Adrenal gland (tissue), 12 donors: Measurements from ENCODE around the gene TMEM120B. TPM values are rescaled to one million over a fixed set of nuclear protein-coding genes. Genes with fewer than 3 reads are reported as not detected.

Experiments used
- DNase-seq, 7 donors: peaks; one replicate each; pipeline ENCODE4 v3.0.0-alpha.2; 2019 to 2020
- H3K27ac ChIP-seq, 5 donors: fragments of 200-600 bp; sonication (generic) in 4 of 5; 1 replicate in 3 of 5; 2 replicates in 2 of 5; pipeline versions ENCODE4 v1.5.1 to v1.8.0; 2016 to 2020; ENCODE audit warnings: mild to moderate bottlenecking in 1 of 5
- H3K27me3 ChIP-seq: fragments of 200-600 bp; 2 replicates; pipeline ENCODE4 v1.8.0; 2021
- H3K36me3 ChIP-seq, 2 donors: fragments of 200-600 bp; replicated peaks in 1 of 2; 1 replicate in 1 of 2; 2 replicates in 1 of 2; pipeline versions ENCODE4 v1.5.1 to v1.8.0; 2018 to 2022
- H3K4me1 ChIP-seq, 2 donors: fragments of 200-600 bp; replicated peaks in 1 of 2; 1 replicate in 1 of 2; 2 replicates in 1 of 2; pipeline versions ENCODE4 v1.5.1 to v1.8.0; 2018 to 2021
- H3K4me3 ChIP-seq, 4 donors: fragments of 200-600 bp; sonication (generic) in 3 of 4; one replicate each; pipeline ENCODE4 v1.5.1; 2016 to 2018
- H3K9me3 ChIP-seq, 3 donors: fragments of 200-600 bp; sonication (generic) in 1 of 3; replicated peaks in 1 of 3; 1 replicate in 2 of 3; 2 replicates in 1 of 3; pipeline versions ENCODE4 v1.5.1 to v1.8.0; 2016 to 2021
- POLR2A ChIP-seq, 2 donors: fragments of 450-650 bp; IDR thresholded peaks; one replicate each; pipeline ENCODE4 v1.6.1; 2017; ENCODE audit warnings: antibody characterized with exemption in 2 of 2, mild to moderate bottlenecking in 2 of 2, moderate library complexity in 1 of 2
- WGBS, 4 donors: extraction: QIAGEN DNeasy Blood & Tissue Kit in 2 of 4; methylation state at CpG; one replicate each; pipeline versions ENCODE4 v1.1.5 to v1.1.7; 2013 to 2017; 5-methylcytosine and 5-hydroxymethylcytosine counted together
- intact Hi-C, 2 donors: fragments of 100-400 bp; cut with DNase I; formaldehyde crosslinking; loops; one replicate each; pipeline versions ENCODE4 v1.14.1 to v1.15.0; 2022 to 2023
- polyA plus RNA-seq, 3 donors: library from polyadenylated mRNA; stranded (reverse); fragments of 200-250 nt in 2 of 3; fragments of 350-450 nt in 1 of 3; fragmentation: Illumina TruSeq in 1 of 3; extraction: RNeasy Lipid Tissue Mini Kit (QIAGEN cat#74804) in 1 of 3; gene quantifications; one replicate each; pipeline ENCODE4 v1.2.3, GENCODE V29; 2013 to 2014
- total RNA-seq, 9 donors: library from RNA; depleted of rRNA in 4 of 9; stranded (reverse); fragments of >200 nt in 4 of 9; fragments of 120-200 nt in 1 of 9; fragmentation: NEBNext Ultra II Directional in 1 of 9; extraction: Animal tissue kit (Norgen Biotek cat#: 25700) in 1 of 9; gene quantifications; one replicate each; pipeline versions ENCODE4 v1.1.0 to v1.2.4, GENCODE V29; 2013 to 2023
- TF ChIP-seq, protein P1 (sequence below), 6 experiments: fragments of 450-650 bp in 4 of 6; fragments of 200-600 bp in 2 of 6; sonication (generic) in 1 of 6; IDR thresholded peaks; 1 replicate in 5 of 6; 2 replicates in 1 of 6; pipeline versions ENCODE4 v1.5.1 to v1.8.0; 2016 to 2021; ENCODE audit warnings: antibody characterized with exemption in 6 of 6, mild to moderate bottlenecking in 2 of 6, moderate library complexity in 1 of 6
- donor health status: healthy with polysubstance abuse.
- donor health status: Bipolar disorder and iron deficiency.
- donor health status: DM: yes; HTN: yes; CAD: no.
- donor health status: DM: no; HTN: no; CAD: no.
- donor health status: DM: no; HTN: no; CAD: no.
- donor health status: DM: yes; HTN: yes; CAD: no.

Gene TMEM120B
- total and polyA plus RNA-seq, 12 donors: 4.6 to 19.7 (median 8.7) TPM

DNA sequence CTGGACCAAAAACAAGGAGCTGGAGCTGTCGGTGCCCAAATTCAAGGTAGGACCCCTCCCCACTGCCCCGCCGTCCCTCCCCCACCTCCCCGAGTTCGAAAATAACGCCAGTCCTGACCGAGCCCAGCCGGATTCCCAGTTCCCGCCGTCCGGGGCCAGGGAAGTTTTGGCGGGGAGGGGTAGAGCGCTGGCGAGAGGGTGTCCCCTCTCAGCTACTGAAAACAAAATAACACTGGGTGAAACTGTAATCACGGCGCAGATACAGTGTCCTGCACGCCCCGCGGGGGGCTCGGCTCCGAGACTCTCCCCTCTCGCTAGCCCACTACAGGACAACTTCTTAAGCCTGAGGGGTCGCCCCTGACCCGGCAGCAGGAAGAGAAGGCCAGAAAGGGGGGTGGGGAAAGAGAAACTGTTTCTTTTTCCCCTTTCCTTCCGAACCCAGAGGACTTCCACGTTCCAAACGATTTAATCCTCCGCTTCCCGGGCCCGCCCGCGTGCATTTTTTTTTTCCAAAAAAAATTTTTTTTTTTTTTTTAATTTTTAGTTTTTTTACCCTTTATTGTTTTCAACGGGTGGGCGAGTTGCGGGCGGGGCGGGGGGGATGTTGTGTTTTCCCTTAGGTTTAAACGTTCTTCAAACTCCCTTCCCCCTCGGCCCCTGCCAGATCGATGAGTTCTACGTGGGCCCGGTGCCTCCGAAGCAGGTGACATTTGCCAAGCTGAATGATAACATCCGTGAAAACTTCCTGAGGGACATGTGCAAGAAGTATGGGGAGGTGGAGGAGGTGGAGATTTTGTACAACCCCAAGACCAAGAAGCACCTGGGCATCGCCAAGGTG, 92.8 kb downstream of the TMEM120B start:
- H3K36me3 ChIP-seq: peaks cover 0 to 34% of the 10 kb centered on the region in 2 donors
- H3K4me3 ChIP-seq: peak overlapping the region in 2 of 4 donors; percentile 68 to 92
- TF ChIP-seq POLR2A (IDR thresholded peaks at IDR 0.05): no peak
- TF ChIP-seq, protein P1, sequence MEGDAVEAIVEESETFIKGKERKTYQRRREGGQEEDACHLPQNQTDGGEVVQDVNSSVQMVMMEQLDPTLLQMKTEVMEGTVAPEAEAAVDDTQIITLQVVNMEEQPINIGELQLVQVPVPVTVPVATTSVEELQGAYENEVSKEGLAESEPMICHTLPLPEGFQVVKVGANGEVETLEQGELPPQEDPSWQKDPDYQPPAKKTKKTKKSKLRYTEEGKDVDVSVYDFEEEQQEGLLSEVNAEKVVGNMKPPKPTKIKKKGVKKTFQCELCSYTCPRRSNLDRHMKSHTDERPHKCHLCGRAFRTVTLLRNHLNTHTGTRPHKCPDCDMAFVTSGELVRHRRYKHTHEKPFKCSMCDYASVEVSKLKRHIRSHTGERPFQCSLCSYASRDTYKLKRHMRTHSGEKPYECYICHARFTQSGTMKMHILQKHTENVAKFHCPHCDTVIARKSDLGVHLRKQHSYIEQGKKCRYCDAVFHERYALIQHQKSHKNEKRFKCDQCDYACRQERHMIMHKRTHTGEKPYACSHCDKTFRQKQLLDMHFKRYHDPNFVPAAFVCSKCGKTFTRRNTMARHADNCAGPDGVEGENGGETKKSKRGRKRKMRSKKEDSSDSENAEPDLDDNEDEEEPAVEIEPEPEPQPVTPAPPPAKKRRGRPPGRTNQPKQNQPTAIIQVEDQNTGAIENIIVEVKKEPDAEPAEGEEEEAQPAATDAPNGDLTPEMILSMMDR (IDR thresholded peaks at IDR 0.05): no peak
- peak overlapping the region in 4 of 5 donors; percentile 75 to 100 (median 100) for H3K27ac ChIP-seq
- H3K27me3 ChIP-seq: no peaks in the 10 kb centered on the region
- peak in 1 of 7 donors; percentile 31 for DNase-seq
- H3K9me3 ChIP-seq: no peaks in the 10 kb centered on the region
- peaks cover 27 to 44% of the 10 kb centered on the region in 2 donors for H3K4me1 ChIP-seq
- WGBS, 4 donors: 2 to 5% (median 3%) methylated on average over 25 to 45 of the region's 45 CpGs
- intact Hi-C loops: no loop called here

DNA sequence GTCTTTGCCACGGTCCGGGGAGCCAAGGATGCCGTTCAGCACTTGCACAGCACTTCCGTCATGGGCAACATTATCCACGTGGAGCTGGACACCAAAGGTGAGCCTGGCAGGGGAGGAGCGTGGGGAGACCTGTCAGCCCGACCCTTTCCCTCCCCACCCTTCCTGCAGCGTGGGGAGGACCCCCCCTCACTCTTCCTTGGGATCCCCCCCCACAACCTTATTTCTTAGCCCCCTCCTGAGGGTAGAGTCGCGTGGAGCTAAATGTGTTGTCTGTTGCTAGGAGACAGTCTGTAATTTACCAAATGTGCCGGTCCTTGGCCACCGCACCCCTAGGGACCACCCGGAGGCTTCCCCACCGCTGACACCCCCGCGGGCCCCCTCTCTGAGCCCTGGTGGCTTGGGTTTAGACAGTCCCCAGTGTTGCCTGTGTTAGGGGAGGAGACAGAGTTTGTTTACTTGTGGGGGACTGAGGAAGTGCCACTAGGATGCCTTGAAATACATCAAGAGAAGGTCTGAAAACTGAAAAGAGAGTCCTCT, 93.5 kb downstream of the TMEM120B start:
- 4 to 12% (median 8%) methylated on average over 12 to 16 of the region's 16 CpGs for WGBS, 4 donors
- Histone ChIP-seq H3K9me3 (no peaks in the 10 kb centered on the region), H3K4me3 (peak overlapping the region in 2 of 4 donors; percentile 7 to 92), H3K27me3 (no peaks in the 10 kb centered on the region), H3K36me3 (peaks cover 0 to 41% of the 10 kb centered on the region in 2 donors), H3K4me1 (peaks cover 28 to 49% of the 10 kb centered on the region in 2 donors), H3K27ac (peak overlapping the region in 2 of 5 donors; percentile 57 to 100)
- TF ChIP-seq, protein P1 (IDR thresholded peaks at IDR 0.05): no peak
- no peak for TF ChIP-seq POLR2A (IDR thresholded peaks at IDR 0.05)
- DNase-seq: peak in 2 of 7 donors; percentile 24 to 27
- intact Hi-C loops: no loop called here

DNA sequence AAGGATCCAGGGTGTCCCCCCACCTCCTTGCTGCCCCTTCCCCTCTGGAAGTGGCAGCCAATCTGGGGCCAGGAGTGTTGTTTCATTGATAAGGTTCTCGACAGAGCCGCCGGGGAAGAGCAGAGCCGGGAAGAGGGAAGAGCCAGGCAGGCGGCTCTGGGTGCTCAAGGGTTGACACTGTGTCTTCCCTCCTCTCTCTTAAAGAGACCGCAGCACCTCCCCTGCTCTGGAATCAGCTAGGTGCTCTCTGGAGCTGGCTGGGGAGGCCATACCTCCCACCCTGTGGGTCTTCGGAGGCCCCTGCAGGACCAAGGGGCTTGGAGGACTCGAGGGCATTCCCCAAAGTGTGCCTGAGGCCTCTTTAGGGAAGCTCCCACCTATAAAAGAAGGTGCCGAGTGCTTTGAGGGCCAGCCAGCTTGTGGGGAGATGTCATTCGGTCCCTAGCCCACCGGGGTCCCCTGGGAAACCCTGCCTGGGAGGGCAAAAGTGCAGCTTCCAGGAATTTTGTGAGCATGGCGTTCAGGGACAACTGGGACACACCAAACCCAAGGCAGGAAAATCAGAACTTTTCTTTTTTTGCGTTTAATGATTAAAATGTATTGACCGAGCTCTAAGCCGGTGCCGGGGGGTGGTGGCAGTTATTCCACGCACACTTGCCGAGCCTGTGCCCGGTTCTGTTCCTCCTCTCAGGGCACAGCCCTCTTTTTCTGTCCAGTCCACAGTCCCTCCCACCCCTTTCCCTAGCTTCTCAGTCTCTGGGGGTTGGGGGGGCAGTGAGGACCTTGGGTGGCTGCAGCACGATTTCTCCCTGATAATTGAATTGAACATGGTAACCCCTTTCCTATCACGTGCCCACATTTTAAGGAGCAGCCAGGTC, 94.2 kb downstream of the TMEM120B start:
- intact Hi-C loops: no loop called here
- Histone ChIP-seq H3K4me1 (peaks cover 30 to 49% of the 10 kb centered on the region in 2 donors), H3K27ac (peak overlapping the region in 2 of 5 donors; percentile 57 to 100), H3K36me3 (peaks cover 0 to 41% of the 10 kb centered on the region in 2 donors), H3K9me3 (no peaks in the 10 kb centered on the region), H3K4me3 (peak overlapping the region in 2 of 4 donors; percentile 7 to 92), H3K27me3 (no peaks in the 10 kb centered on the region)
- DNase-seq: peak in 3 of 7 donors; percentile 25 to 28 (median 27)
- TF ChIP-seq, protein P1 (IDR thresholded peaks at IDR 0.05): no peak
- no peak for TF ChIP-seq POLR2A (IDR thresholded peaks at IDR 0.05)
- WGBS, 4 donors: 35 to 53% (median 39%) methylated on average over 15 to 21 of the region's 21 CpGs
